Hippocampal formation (tissue), 2 donors: ENCODE data around the gene HTRA2.

Experiments used
- DNase-seq, 2 donors: peaks; one replicate each; lab custom pipeline; 2025; lab: John Stamatoyannopoulos, UW

The HTRA2 gene

DNA sequence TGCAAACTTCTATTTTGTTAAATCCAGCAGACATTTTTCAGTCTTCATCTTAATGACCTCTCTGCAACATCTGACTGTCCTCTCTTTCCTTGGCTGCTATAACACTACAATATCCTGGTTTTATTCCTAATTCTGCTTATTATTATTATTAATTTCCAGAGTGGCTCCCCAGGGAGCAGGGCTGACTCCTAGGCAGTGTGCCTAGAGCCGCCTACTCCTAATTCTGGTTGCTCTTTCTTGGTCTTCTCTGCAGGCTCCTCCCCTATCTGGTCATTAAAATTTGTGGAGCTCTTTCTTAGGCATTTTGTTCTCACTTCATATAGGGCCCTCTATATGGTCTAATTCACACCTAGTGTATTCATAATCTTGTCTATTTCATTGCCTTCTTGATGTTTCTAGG lies 13.2 kb downstream of the HTRA2 start:
- no peak for DNase-seq

DNA sequence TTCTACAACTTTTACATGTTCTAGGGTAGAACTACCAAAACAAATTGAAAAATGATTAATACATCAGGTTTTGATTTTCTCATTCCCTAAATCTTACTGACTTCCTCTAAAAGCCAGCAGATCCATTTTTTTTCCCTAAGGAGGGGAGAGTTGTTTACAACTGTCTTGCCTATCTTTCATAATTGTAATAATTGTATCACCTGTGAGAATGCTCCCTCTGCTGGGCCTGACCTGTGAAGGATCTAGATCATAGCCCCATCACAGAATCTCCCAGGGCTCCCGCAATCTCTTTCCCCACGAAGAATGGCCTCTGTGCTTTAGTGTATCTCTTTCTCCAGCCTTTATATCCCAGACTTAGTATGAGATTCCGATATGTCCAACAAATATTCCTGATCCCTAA lies 14.9 kb downstream of the HTRA2 start:
- DNase-seq: no peak

GRCh38 chr2:74546004-74546403 lies 16.3 kb downstream of the HTRA2 start:
- no peak for DNase-seq

DNA sequence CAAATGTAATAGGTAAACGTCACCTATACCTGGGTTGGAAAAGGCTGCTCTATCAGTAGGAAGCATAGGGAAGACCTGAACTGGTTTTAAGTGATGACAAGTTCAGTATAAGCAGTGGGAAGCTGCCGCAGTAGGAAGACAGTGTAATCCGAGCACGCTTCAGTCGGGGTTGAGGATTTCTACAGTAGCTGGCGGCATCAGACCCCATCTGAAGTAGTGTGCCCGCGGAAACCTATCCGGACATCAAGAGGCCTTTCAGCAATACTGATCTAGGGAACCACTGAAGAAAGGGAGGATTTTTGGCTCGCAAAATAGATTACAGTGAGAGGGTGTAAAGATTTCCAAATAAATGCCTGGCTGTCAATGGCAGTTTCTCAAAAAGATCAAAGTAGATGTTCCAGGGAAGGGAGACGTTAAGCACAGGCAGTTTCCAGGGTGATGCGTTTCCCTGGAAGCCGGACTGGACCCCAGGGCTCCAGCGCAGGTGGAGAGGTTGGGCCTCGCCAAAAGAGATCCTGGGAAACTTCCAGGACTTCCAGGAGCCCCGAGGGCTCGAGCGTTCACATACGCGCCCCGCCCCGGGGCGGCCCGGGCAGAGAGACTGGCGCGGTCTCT lies 18.7 kb downstream of the HTRA2 start:
- DNase-seq: no peak

- DNase-seq: no peak
Measured at GRCh38 chr2:74548900-74549826, 19.4 kb downstream of the HTRA2 start.

- no peak for DNase-seq
Measured at GRCh38 chr2:74550231-74550630, 20.5 kb downstream of the HTRA2 start.

DNA sequence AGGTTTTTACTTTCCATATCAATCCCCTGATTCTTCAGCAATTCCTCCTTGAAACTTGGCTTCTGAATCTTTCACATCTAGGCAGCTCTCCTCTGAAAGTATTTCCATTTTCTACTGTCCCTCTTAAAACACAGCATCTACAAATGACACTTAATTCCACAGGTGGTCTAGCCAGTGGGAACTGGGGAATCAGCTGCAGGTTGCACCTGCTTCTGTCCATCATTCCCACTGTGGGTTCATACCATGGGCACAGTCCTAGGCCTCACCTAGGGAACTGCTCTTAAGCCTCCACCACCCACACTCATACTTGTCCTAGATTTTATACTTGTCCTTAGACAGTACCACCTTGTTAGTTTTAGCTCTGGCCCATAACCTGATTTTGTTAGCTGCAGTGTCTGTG lies 21.8 kb downstream of the HTRA2 start:
- DNase-seq: no peak

GRCh38 chr2:74551942-74552913 lies 22.5 kb downstream of the HTRA2 start:
- DNase-seq: no peak

- DNase-seq: no peak
Measured at GRCh38 chr2:74552914-74553811, 23.4 kb downstream of the HTRA2 start.

DNA sequence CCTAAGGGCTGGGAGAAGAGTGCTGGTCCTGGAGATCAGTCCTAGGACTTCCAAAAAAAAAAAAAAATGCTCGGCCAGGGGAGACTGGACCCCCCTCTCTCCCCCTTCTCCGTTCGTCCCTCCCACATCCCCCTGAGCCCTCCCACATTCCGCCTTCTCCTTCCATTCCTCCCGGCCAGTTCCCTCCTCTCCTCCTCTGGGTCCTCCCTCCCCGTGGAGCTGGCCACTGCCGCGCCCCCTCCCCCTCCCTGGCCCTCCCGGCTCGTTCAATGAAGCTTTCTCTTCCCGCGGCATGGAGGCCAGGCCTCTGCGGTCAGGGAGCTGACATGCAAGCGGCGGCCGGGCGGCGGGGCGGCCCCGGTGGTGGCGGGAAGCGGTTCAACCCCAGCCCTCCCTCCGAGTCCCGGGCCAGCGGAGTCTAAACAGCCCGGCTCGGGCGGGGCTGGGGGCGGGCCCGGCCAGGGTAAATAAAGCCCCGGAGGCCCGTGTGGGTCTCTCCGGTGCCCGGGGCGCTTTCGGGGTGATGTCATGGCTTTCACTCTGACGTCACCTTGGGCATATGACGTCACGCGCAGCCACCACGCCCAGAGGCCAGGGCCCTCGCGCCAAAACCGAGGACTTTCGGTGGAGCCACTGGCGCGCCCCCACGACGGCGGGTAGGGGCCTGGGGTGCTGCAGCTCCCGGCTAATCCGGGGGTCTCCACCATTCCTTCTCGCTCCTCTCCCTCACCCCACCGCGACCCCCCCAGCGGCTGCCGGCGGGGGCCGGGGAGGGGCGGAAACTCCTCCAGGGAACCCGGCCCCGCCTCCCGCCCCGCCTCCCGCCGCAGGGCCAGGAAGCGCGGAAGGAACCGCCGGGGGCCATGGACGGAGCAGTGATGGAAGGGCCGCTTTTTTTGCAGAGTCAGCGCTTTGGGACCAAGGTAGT lies 24.4 kb downstream of the HTRA2 start, which contains the start of the genes DOK1 and LOXL3:
TSS of gene DOK1 (plus strand) at position 829 of the 928 bp plus-strand sequence. CDS start at position 864, 35 bp downstream.
TSS of gene LOXL3 (minus strand) at position 51 of the 928 bp plus-strand sequence. CDS start 1,308 bp downstream, outside the sequence.
- peak; percentile 46 to 69 for DNase-seq

DNA sequence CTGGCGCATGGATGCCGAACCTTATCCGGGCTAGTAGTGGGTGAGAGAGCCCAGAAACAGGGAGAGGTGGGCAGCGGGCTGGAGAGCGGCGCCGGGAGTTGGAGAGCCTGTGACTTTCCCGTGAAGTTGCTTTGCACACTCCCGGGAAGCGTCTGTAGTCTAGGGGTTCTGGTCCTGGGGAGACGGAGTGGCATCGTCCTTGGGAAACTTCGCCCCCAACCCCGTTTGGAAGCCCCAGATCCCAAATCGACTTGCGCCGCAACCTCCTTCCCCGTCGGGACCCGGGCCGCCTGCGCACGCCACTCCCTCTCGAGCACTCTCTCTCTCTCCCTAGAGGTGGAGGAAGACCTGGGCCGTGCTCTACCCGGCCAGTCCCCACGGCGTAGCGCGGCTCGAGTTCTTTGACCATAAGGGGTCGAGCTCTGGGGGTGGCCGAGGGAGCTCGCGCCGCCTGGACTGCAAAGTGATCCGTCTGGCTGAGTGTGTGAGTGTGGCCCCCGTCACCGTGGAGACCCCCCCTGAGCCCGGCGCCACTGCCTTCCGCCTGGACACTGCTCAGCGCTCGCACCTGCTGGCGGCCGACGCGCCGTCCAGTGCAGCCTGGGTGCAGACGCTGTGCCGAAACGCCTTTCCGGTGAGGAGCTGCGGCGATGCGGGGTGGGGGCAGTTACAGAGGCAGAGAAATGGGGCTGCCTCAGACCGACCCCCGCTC lies 25.2 kb downstream of the HTRA2 start:
- DNase-seq: no peak

DNA sequence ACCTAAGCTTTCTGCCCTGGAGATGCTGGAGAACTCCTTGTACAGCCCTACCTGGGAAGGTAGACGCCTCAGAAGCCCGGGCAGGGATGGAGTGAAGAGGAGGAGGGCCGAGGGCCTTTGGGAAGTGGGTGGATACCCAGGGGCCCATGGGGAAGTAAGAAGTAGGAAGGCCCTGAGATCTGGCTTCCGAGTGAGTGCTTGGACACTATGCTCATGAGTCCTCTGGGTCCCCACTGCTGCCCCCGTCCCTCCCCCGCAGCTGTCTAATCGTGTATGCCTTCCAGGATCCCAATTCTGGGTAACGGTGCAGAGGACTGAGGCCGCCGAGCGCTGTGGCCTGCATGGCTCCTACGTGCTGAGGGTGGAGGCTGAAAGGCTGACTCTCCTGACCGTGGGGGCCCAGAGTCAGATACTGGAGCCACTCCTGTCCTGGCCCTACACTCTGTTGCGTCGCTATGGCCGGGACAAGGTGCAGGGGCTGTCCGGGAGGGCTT lies 25.9 kb downstream of the HTRA2 start:
- no peak for DNase-seq

- no peak for DNase-seq
Measured at GRCh38 chr2:74556159-74556558, 26.4 kb downstream of the HTRA2 start.

DNA sequence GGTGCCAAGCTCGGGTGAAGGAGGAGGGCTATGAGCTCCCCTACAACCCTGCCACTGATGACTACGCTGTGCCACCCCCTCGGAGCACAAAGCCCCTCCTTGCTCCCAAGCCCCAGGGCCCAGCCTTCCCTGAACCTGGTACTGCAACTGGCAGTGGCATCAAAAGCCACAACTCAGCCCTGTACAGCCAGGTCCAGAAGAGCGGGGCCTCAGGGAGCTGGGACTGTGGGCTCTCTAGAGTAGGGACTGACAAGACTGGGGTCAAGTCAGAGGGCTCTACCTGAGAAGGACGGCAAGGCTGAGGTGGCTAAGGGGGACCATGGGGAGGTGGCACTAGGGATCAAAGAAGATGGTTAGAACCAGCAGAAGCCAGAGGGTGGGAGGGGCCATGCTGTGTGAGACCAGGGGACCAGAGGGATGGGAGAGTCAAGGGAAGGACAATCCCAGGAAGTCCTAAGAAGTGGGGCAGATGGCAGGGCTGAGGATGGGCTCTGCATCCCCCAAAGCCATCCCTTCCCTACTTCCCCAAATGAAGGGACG lies 27.2 kb downstream of the HTRA2 start:
- no peak for DNase-seq

GRCh38 chr2:74558284-74559230 lies 28.8 kb downstream of the HTRA2 start:
- DNase-seq: no peak

DNA sequence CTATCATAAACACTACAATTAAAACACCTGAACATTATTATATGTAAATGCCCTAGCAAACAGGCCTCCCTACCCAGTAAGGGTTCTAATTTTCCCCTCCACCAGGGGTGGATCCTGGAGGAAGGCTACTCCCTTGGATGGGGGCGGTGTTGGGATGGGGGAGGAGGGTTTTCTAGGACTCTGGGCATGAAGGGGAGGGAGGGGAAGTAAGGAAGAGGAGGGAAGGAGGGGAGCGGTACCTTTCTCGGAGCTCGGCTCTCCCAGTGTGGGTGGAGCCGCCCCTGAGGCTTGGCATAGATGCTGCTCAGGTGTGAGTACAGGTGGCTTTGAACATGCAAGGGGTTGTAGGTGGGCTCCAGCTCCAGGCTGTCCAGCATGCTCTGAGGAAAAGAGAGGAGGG lies 30.2 kb downstream of the HTRA2 start:
- no peak for DNase-seq

GRCh38 chr2:74560591-74560990 lies 30.9 kb downstream of the HTRA2 start:
- DNase-seq: no peak
